Pancreas (tissue), 10 donors: ENCODE results near the gene SHTN1. TPM values are rescaled to one million over a fixed set of nuclear protein-coding genes. Genes with fewer than 3 reads are reported as not detected.

Experiments used
- ATAC-seq, 4 donors: fragments of 200-7000 bp; cut with Tn5 transposase; one replicate each; pipeline versions ENCODE4 v1.8.0 to v1.9.1; 2020; ENCODE audit warnings: mild to moderate bottlenecking in 4 of 4, moderate library complexity in 4 of 4
- DNase-seq, 6 donors: peaks; one replicate each; pipeline ENCODE4 v3.0.0-alpha.2; 2020
- FAIRE-seq: peaks from 2 replicates; lab custom pipeline; 2012; peaks lifted over from hg19 to GRCh38; lab: Jason Lieb, UNC
- H3K27ac ChIP-seq, 4 donors: fragments of 200-600 bp; sonication (generic); 1 replicate in 3 of 4; 2 replicates in 1 of 4; pipeline versions ENCODE4 v1.5.0 to v1.8.0; 2020
- H3K27me3 ChIP-seq, 4 donors: fragments of 200-600 bp; one replicate each; pipeline ENCODE4 v1.8.0; 2021
- H3K36me3 ChIP-seq, 3 donors: fragments of 200-600 bp; sonication (generic) in 1 of 3; one replicate each; pipeline versions ENCODE4 v1.5.0 to v1.8.0; 2020 to 2021
- H3K4me1 ChIP-seq, 3 donors: fragments of 200-600 bp; one replicate each; pipeline ENCODE4 v1.8.0; 2021
- H3K4me3 ChIP-seq, 4 donors: fragments of 200-600 bp; sonication (generic) in 2 of 4; one replicate each; pipeline versions ENCODE4 v1.5.0 to v1.8.0; 2020 to 2021
- H3K9me3 ChIP-seq, 4 donors: fragments of 200-600 bp; one replicate each; pipeline ENCODE4 v1.8.0; 2021
- CTCF ChIP-seq, 4 donors: fragments of 200-600 bp; sonication (generic) in 3 of 4; IDR thresholded peaks; one replicate each; pipeline versions ENCODE4 v1.5.0 to v1.8.0; 2021; ENCODE audit warnings: antibody characterized with exemption in 4 of 4
- WGBS, 2 donors: extraction: QIAGEN DNeasy Blood & Tissue Kit; methylation state at CpG; one replicate each; pipeline ENCODE4 v1.1.7; 2013; 5-methylcytosine and 5-hydroxymethylcytosine counted together
- intact Hi-C, 3 donors: fragments of 100-400 bp; cut with DNase I; formaldehyde crosslinking; loops; one replicate each; pipeline versions ENCODE4 v1.11.1 to v1.14.2; 2022
- polyA plus RNA-seq, 2 donors: library from polyadenylated mRNA; stranded (reverse); fragments of 200-250 nt; gene quantifications; one replicate each; pipeline ENCODE4 v1.2.3, GENCODE V29; 2013
- total RNA-seq, 6 donors: library from RNA; stranded (reverse); fragmentation: NEBNext Ultra II Directional in 4 of 6; extraction: Animal tissue kit (Norgen Biotek cat#: 25700) in 4 of 6; gene quantifications; one replicate each; pipeline versions ENCODE4 v1.2.1 to v1.2.4, GENCODE V29; 2021 to 2023
- donor health status: healthy with polysubstance abuse.
- donor health status: DM: no; HTN: no; CAD: no; lungs with moderate emphysema.
- donor health status: DM: no; HTN: no; CAD: no.
- donor health status: control.
- donor health status: control.
- donor health status: Bipolar disorder and iron deficiency.
- donor health status: DM: yes; HTN: yes; CAD: no.
- donor health status: DM: no; HTN: no; CAD: no.
- donor health status: DM: no; HTN: no; CAD: no.
- donor health status: DM: yes; HTN: yes; CAD: no.

The SHTN1 gene
- total and polyA plus RNA-seq, 8 donors = 12.7 to 31.6 (median 20.2) TPM

GRCh38 chr10:116989439-116989838, 15.5 kb downstream of the SHTN1 start:
- Histone ChIP-seq H3K27me3 (no peaks in the 10 kb centered on the region), H3K4me3 (no peak overlapping the region), H3K4me1 (peaks cover 0 to 12% (median 7%) of the 10 kb centered on the region in 3 donors), H3K36me3 (no peaks in the 10 kb centered on the region), H3K9me3 (no peaks in the 10 kb centered on the region), H3K27ac (no peak overlapping the region)
- no peak for DNase-seq
- intact Hi-C loops = no loop called here
- WGBS, 2 donors = 89 to 90% methylated on average over 4 of the region's 4 CpGs
- no peak for ATAC-seq
- FAIRE-seq = no peak
- no peak for TF ChIP-seq CTCF (IDR thresholded peaks at IDR 0.05)

DNA sequence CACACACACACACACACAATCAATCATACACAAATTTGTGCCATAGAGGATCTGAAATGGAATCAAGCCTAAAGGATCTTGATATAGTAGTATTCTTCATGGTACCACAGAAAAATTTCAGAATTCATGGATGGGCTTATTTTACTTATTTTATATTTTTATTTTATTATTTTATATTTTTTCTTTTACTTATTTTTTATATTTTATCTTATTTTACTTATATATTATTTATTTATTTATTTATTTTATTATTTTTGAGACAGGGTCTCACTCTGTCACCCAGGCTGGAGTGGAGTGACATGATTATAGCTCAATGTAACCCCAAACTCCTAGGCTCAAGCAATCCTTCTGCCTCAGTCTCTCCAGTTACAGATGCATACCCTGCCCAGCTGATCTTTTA, 16.7 kb downstream of the SHTN1 start:
- ATAC-seq (no peak), FAIRE-seq (peak; percentile 43), DNase-seq (no peak)
- H3K27ac ChIP-seq = no peak overlapping the region
- no peaks in the 10 kb centered on the region for H3K9me3 ChIP-seq
- H3K27me3 ChIP-seq = no peaks in the 10 kb centered on the region
- peaks cover 0 to under 1% (median 0%) of the 10 kb centered on the region in 3 donors for H3K4me1 ChIP-seq
- intact Hi-C loops = no loop called here
- H3K36me3 ChIP-seq = no peaks in the 10 kb centered on the region
- no peak for TF ChIP-seq CTCF (IDR thresholded peaks at IDR 0.05)
- no peak overlapping the region for H3K4me3 ChIP-seq

DNA sequence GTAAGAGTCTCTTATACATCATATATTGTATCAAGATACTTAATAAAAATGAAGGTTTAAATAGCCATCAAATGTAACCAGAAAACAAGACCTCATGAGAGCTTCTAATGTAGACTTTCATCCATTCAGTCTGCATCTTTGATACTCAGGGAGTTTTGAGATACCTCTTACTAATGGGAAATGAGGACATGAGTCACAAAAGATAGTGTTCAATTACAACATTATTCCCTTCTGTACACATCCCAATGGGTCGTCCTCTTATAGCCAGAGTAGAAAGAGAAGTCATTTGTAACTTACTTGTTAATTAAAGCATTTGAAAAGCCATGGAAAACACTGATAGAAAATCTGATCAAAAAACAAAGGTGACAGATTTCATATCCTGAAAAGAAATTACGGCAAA, 19.4 kb downstream of the SHTN1 start:
- H3K4me1 ChIP-seq = no peaks in the 10 kb centered on the region
- H3K9me3 ChIP-seq = no peaks in the 10 kb centered on the region
- ATAC-seq (no peak), DNase-seq (no peak), FAIRE-seq (no peak)
- H3K36me3 ChIP-seq = no peaks in the 10 kb centered on the region
- no peak for TF ChIP-seq CTCF (IDR thresholded peaks at IDR 0.05)
- 88 to 91% methylated on average over 2 of the region's 2 CpGs for WGBS, 2 donors
- no peak overlapping the region for H3K27ac ChIP-seq
- intact Hi-C loops = no loop called here
- no peaks in the 10 kb centered on the region for H3K27me3 ChIP-seq
- H3K4me3 ChIP-seq = no peak overlapping the region

GRCh38 chr10:116984202-116984990, 20.6 kb downstream of the SHTN1 start:
- Histone ChIP-seq H3K36me3 (no peaks in the 10 kb centered on the region), H3K9me3 (no peaks in the 10 kb centered on the region), H3K4me1 (no peaks in the 10 kb centered on the region), H3K4me3 (no peak overlapping the region), H3K27ac (no peak overlapping the region), H3K27me3 (no peaks in the 10 kb centered on the region)
- ATAC-seq (no peak), FAIRE-seq (no peak), DNase-seq (no peak)
- no peak for TF ChIP-seq CTCF (IDR thresholded peaks at IDR 0.05)
- intact Hi-C loops = no loop called here
- 90 to 95% methylated on average over 3 of the region's 3 CpGs for WGBS, 2 donors

- FAIRE-seq = no peak
- intact Hi-C loops = no loop called here
- 70 to 80% methylated on average over 3 of the region's 3 CpGs for WGBS, 2 donors
- ATAC-seq = no peak
- no peak for DNase-seq
- H3K4me3 ChIP-seq = no peak overlapping the region
- H3K9me3 ChIP-seq = no peaks in the 10 kb centered on the region
- no peaks in the 10 kb centered on the region for H3K27me3 ChIP-seq
- TF ChIP-seq CTCF (IDR thresholded peaks at IDR 0.05) = no peak
- no peaks in the 10 kb centered on the region for H3K4me1 ChIP-seq
- peaks cover 0 to 7% (median 0%) of the 10 kb centered on the region in 3 donors for H3K36me3 ChIP-seq
- H3K27ac ChIP-seq = no peak overlapping the region
Observed at GRCh38 chr10:116980041-116980440, 24.9 kb downstream of the SHTN1 start.
